ENCODE measurements around the gene RBBP4. TPM values are rescaled to one million over a fixed set of nuclear protein-coding genes. Genes with fewer than 3 reads are reported as not detected.

The RBBP4 gene
- total RNA-seq: 93.0 and 97.3 TPM in 2 replicates

DNA sequence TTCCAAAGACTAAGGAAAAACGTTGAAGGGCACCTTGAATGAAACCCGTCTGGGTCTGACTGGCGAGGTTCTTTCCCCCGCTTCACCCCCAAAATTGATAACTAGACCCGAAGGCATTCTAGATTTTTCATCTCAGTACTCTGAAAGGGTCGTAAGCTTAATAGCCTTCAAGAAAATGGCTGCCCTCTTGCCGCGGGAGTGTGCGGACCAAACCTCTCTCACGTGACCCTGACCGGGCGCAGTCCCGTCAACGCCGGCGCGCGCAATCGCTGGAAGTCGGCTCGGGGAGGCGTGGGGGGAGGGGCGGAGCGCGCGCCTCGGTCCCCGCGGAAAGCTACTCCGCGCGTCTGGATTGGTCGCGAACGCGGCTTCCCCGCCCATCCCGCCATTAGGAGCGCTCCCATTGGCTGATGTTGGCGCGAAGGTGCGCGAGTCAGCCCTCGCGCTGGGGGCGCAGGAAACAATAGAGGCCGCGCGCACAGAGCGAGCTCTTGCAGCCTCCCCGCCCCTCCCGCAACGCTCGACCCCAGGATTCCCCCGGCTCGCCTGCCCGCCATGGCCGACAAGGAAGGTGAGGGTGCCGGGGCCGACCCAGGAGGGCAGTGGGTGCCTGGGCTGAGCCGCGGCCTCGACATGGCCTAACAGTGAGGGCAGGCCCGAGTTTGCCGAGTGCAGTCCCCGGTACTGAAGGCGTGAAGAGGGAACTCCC is at the start of gene RBBP4:
Gene RBBP4 (plus strand): TSS at position 457 of the 709 bp plus-strand sequence. CDS start 99 bp downstream, at position 556.

DNA sequence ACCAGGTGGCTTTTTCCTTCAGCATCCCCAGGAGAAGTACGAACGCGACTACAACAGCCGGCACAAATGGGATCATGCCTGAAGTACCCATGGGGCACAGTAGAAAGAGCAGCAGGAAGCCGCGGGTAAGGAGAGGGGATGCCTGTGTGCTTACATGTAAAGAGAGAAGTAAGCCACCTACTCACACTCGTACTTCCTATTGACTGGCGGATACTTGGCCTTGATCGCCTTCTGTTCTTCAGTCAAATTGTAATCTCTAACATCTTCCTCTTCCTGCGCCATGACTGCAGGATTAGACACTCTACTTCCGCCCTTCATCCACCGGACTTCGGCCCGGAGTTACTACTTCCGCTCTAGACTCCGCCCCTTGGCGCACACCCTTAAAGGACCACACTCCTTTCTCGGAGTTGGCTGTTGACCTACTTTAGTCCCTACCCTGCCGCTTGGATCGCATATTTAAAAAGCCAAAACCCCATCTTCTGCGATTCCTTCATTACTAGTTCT is 708 bp upstream of the RBBP4 start, which contains the start of gene ZBTB8OS:
Gene ZBTB8OS (minus strand): TSS at position 303 of the 504 bp plus-strand sequence. CDS start 21 bp downstream, at position 282.

DNA sequence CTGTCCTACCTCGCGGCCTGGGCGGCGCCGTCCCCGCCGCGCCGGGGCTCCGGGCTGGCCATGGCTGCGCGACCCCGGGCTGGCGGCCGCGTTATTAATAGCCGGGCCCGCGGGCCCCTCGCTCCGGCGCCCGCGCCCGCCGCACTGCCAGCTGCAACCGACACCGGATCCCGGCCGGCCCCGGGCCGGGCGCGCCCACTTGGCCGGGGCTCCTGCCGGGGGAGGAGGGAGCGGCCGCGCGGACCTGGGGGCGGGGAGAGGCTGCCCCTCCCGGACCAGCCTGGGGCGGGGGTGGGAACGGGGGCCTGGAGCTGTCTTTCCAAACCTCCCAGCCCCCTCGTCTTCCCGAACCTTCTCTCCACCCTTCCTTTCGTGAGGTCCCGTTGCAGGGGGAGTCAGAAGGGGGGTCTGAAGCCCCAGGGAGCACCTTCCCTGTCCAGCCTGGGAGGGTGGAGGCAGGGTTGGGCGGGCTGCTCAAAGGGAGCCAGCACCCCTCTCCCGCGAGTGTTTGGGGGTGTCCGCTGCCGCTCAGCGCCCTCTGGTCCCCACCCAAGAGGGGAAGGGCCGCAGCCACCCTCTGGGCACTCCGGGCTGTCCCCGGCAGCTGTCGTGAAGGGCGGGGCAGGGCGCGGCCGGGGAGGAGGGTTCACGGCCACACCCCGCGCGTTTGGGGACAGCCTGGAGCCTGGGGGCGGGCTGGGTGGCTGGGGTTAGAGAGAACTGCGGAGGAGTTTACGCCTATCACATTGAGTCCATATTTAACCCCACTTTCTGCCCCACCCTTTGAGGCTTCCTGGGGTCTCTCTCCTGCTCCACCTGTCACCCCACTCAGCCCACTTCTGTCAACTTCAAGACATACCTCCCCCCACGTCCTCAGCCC is 51.8 kb downstream of the RBBP4 start, which contains the start of gene SYNC:
Gene SYNC (minus strand): TSS at position 172 of the 880 bp plus-strand sequence. CDS start 110 bp downstream, at position 62.

Other genes starting within 250 kb of the RBBP4 start
- gene ZBTB8B, start 186.1 kb upstream of the RBBP4 start, total RNA-seq: not detected in 2 replicates
- gene ZBTB8A, start 111.8 kb upstream of the RBBP4 start, total RNA-seq: 4.7 and 5.2 TPM in 2 replicates
- gene ZBTB8OS, start 658 bp upstream of the RBBP4 start, total RNA-seq: 15.7 and 16.5 TPM in 2 replicates
- 42.6 and 43.4 TPM in 2 replicates for gene SYNC, start 51.6 kb downstream of the RBBP4 start, total RNA-seq
- gene YARS1, start 166.2 kb downstream of the RBBP4 start, total RNA-seq: 53.9 and 64.1 TPM in 2 replicates
- 12.9 and 14.2 TPM in 2 replicates for gene S100PBP, start 166.4 kb downstream of the RBBP4 start, total RNA-seq
- 1.00 and 1.3 TPM in 2 replicates for gene FNDC5, start 219.7 kb downstream of the RBBP4 start, total RNA-seq
- not detected in 2 replicates for gene HPCA, start 235.3 kb downstream of the RBBP4 start, total RNA-seq